Measurements from ENCODE around the gene ADD2.

Gene ADD2

GRCh38 chr2:70619167-70619566 lies 148.8 kb downstream of the ADD2 start:
- TF ChIP-seq CTCF (conservative IDR thresholded peaks at IDR 0.05; ENCODE audit: low read depth, low read length), result no peak
- no peak for DNase-seq (ENCODE audit: low read depth)
- no peak overlapping the region for H3K4me3 ChIP-seq (ENCODE audit: low read length)

GRCh38 chr2:70616168-70616694 lies 151.8 kb downstream of the ADD2 start:
- TF ChIP-seq CTCF (conservative IDR thresholded peaks at IDR 0.05; ENCODE audit: low read depth, low read length), result no peak
- DNase-seq (ENCODE audit: low read depth), result no peak

GRCh38 chr2:70615222-70615621 lies 152.8 kb downstream of the ADD2 start:
- TF ChIP-seq CTCF (conservative IDR thresholded peaks at IDR 0.05; ENCODE audit: low read depth, low read length), result no peak
- no peak overlapping the region for H3K4me3 ChIP-seq (ENCODE audit: low read length)
- DNase-seq (ENCODE audit: low read depth), result no peak

More at GRCh38 chr2:70616168-70616694, 151.8 kb downstream of the ADD2 start:
- no peak overlapping the region for H3K4me3 ChIP-seq (ENCODE audit: low read length)

GRCh38 chr2:70613521-70613920 lies 154.5 kb downstream of the ADD2 start:
- no peak for TF ChIP-seq CTCF (conservative IDR thresholded peaks at IDR 0.05; ENCODE audit: low read depth, low read length)
- DNase-seq (ENCODE audit: low read depth), result no peak
- H3K4me3 ChIP-seq (ENCODE audit: low read length), result no peak overlapping the region

- no peak for TF ChIP-seq CTCF (conservative IDR thresholded peaks at IDR 0.05; ENCODE audit: low read depth, low read length)
- H3K4me3 ChIP-seq (ENCODE audit: low read length), result no peak overlapping the region
- no peak for DNase-seq (ENCODE audit: low read depth)
Measured at GRCh38 chr2:70612574-70612973, 155.4 kb downstream of the ADD2 start.

GRCh38 chr2:70608373-70608772 lies 159.6 kb downstream of the ADD2 start:
- H3K4me3 ChIP-seq (ENCODE audit: low read length), result no peak overlapping the region
- no peak for DNase-seq (ENCODE audit: low read depth)
- TF ChIP-seq CTCF (conservative IDR thresholded peaks at IDR 0.05; ENCODE audit: low read depth, low read length), result no peak

- TF ChIP-seq CTCF (conservative IDR thresholded peaks at IDR 0.05; ENCODE audit: low read depth, low read length), result no peak
Measured at GRCh38 chr2:70607121-70607561, 160.9 kb downstream of the ADD2 start.

More at GRCh38 chr2:70607121-70607561, 160.9 kb downstream of the ADD2 start:
- no peak for DNase-seq (ENCODE audit: low read depth)
- no peak overlapping the region for H3K4me3 ChIP-seq (ENCODE audit: low read length)

Data from retinal pigment epithelial cell (primary cell).